Neuronal stem cell (in vitro differentiated cells): ENCODE data around the gene MLF2.

ENCODE experiments used
- DNase-seq: peaks from one replicate; pipeline ENCODE4 v3.0.0-alpha.2; 2013; ENCODE audit warnings: low spot score
- H2AFZ ChIP-seq: one replicate; pipeline ENCODE4 v1.6.1; 2013; ENCODE audit warnings: mild to moderate bottlenecking, low read length, inconsistent platforms
- H2AK5ac ChIP-seq: 2 replicates; pipeline ENCODE4 v1.6.1; 2013; ENCODE audit warnings: low read depth, mild to moderate bottlenecking, inconsistent platforms, low read length, moderate library complexity, mixed read lengths
- H2BK120ac ChIP-seq: 2 replicates; pipeline ENCODE4 v1.6.1; 2013; ENCODE audit warnings: low read depth, mild to moderate bottlenecking, inconsistent platforms, low read length, moderate library complexity, mixed read lengths
- H2BK12ac ChIP-seq: one replicate; pipeline ENCODE4 v1.6.1; 2013; ENCODE audit warnings: low read length, inconsistent platforms
- H2BK15ac ChIP-seq: 2 replicates; pipeline ENCODE4 v1.6.1; 2013; ENCODE audit warnings: mild to moderate bottlenecking, low read length, inconsistent platforms, mixed read lengths
- H2BK5ac ChIP-seq: one replicate; pipeline ENCODE4 v1.6.1; 2013; ENCODE audit warnings: inconsistent platforms, mild to moderate bottlenecking, low read length, moderate library complexity
- H3K14ac ChIP-seq: one replicate; pipeline ENCODE4 v1.6.1; 2013; ENCODE audit warnings: low read length, inconsistent platforms
- H3K18ac ChIP-seq: 2 replicates; pipeline ENCODE4 v1.6.1; 2013; ENCODE audit warnings: low read length, inconsistent platforms
- H3K23ac ChIP-seq: 2 replicates; pipeline ENCODE4 v1.6.1; 2013; ENCODE audit warnings: low read depth, mild to moderate bottlenecking, mixed read lengths, low read length, inconsistent platforms; ENCODE audit not compliant: poor library complexity
- H3K27ac ChIP-seq: replicated peaks from 3 replicates; pipeline ENCODE4 v1.5.1; 2013; ENCODE audit warnings: low read length, inconsistent platforms
- H3K27me3 ChIP-seq, 3 experiments: 2 replicates each; pipeline ENCODE4 v1.6.1; 2013; ENCODE audit warnings: low read length in 3 of 3, mild to moderate bottlenecking in 2 of 3, inconsistent platforms in 1 of 3, low read depth in 1 of 3, mixed read lengths in 1 of 3, moderate library complexity in 1 of 3; ENCODE audit not compliant: control insufficient read depth in 3 of 3, insufficient read depth in 3 of 3
- H3K36me3 ChIP-seq, 2 donors: replicated peaks in 1 of 2; 2 replicates each; pipeline ENCODE4 v1.6.1; 2013; ENCODE audit warnings: low read length in 2 of 2; ENCODE audit not compliant: control insufficient read depth in 2 of 2, insufficient read depth in 2 of 2
- H3K4ac ChIP-seq: 2 replicates; pipeline ENCODE4 v1.6.1; 2013; ENCODE audit warnings: inconsistent platforms, mild to moderate bottlenecking, low read length, moderate library complexity
- H3K4me1 ChIP-seq, 2 donors: 1 replicate in 1 of 2; 2 replicates in 1 of 2; pipeline ENCODE4 v1.6.1; 2013; ENCODE audit warnings: low read length in 2 of 2, low read depth in 1 of 2; ENCODE audit not compliant: control insufficient read depth in 2 of 2, insufficient read depth in 1 of 2
- H3K4me2 ChIP-seq: one replicate; pipeline ENCODE4 v1.6.1; 2013; ENCODE audit warnings: mild to moderate bottlenecking, low read length, inconsistent platforms; ENCODE audit not compliant: insufficient read depth, poor library complexity, severe bottlenecking
- H3K4me3 ChIP-seq, 2 donors: 2 replicates each; pipeline ENCODE4 v1.5.1; 2013; ENCODE audit warnings: low read length in 2 of 2, mild to moderate bottlenecking in 2 of 2, inconsistent platforms in 1 of 2, moderate library complexity in 1 of 2
- H3K79me1 ChIP-seq: one replicate; pipeline ENCODE4 v1.6.1; 2013; ENCODE audit warnings: low read depth, mild to moderate bottlenecking, inconsistent platforms, low read length, moderate library complexity
- H3K9ac ChIP-seq: one replicate; pipeline ENCODE4 v1.6.1; 2013; ENCODE audit warnings: mild to moderate bottlenecking, low read depth, low read length, inconsistent platforms; ENCODE audit not compliant: poor library complexity
- H3K9me3 ChIP-seq, 2 donors: replicated peaks in 1 of 2; 2 replicates each; pipeline versions ENCODE3 to v1.6.1; 2013; ENCODE audit warnings: low read length in 2 of 2, mild to moderate bottlenecking in 2 of 2, inconsistent platforms in 1 of 2, low read depth in 1 of 2, mixed read lengths in 1 of 2, moderate library complexity in 1 of 2; ENCODE audit not compliant: control insufficient read depth in 2 of 2, insufficient read depth in 1 of 2
- H4K8ac ChIP-seq: one replicate; pipeline ENCODE4 v1.6.1; 2013; ENCODE audit warnings: low read depth, mild to moderate bottlenecking, inconsistent platforms, low read length, moderate library complexity
- H4K91ac ChIP-seq: one replicate; pipeline ENCODE4 v1.6.1; 2013; ENCODE audit warnings: low read length, low read depth, mild to moderate bottlenecking, inconsistent platforms; ENCODE audit not compliant: poor library complexity
- WGBS, 2 donors: extraction: QIAGEN DNeasy Blood & Tissue Kit; methylation state at CpG; one replicate each; pipeline ENCODE4 v1.1.7; 2013; ENCODE audit warnings: missing lambda C conversion rate in 2 of 2, mixed read lengths in 1 of 2; ENCODE audit not compliant: insufficient read length in 2 of 2, insufficient replicate concordance in 1 of 2; ENCODE audit errors: extremely low coverage in 2 of 2; 5-methylcytosine and 5-hydroxymethylcytosine counted together

The MLF2 gene

DNA sequence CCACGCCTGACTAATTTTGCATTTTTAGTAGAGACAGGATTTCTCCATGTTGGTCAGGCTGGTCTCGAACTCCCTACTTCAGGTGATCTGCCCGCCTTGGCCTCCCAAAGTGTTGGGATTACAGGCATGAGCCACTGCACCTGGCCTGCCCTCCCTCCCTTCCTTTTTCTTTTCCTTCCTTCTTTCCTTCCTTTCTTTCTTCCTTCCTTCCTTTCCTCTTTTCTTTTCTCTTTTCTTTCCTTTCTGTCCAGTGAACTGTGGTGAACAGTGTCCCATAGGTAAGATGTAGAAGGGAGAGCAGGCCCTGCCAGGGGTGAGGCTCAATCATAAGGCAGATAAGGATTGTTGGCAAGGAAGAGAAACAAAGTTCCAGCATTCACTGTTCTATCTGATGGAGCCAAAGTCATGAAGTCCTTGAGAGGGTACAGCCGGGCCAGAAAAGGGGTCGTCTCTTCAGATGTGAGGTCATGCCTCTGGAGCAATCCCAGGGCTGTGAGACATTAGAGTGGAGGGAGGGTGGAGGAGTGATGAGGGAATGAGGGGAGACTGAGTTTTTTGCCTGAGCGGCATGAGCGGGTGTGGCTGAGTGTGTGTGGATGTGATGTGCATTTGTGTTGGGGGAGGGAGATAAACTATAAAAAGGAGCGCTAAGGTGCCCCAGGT is 4.2 kb upstream of the MLF2 start:
- no peak overlapping the region for H3K23ac ChIP-seq
- no CpG with 5 or more reads among the region's 8 CpGs for WGBS, 2 donors
- H3K4me3 ChIP-seq = no peak overlapping the region
- no peak overlapping the region for H3K4me2 ChIP-seq
- H3K18ac ChIP-seq = no peak overlapping the region
- H2AK5ac ChIP-seq = no peak overlapping the region
- no peak overlapping the region for H3K4ac ChIP-seq
- no peak overlapping the region for H3K9ac ChIP-seq
- no peak for DNase-seq
- H4K91ac ChIP-seq = no peak overlapping the region
- H2BK15ac ChIP-seq = no peak overlapping the region
- no peak overlapping the region for H3K27ac ChIP-seq
- H3K36me3 ChIP-seq = peaks cover 0 to under 1% of the 10 kb centered on the region in 2 donors
- H3K79me1 ChIP-seq = no peaks in the 10 kb centered on the region
- no peak overlapping the region for H2AFZ ChIP-seq
- H2BK12ac ChIP-seq = no peak overlapping the region
- H3K27me3 ChIP-seq = no peaks in the 10 kb centered on the region
- H3K9me3 ChIP-seq = no peaks in the 10 kb centered on the region
- no peak overlapping the region for H2BK120ac ChIP-seq
- H4K8ac ChIP-seq = no peak overlapping the region
- no peak overlapping the region for H3K14ac ChIP-seq
- no peak overlapping the region for H2BK5ac ChIP-seq
- peaks cover 17 to 19% of the 10 kb centered on the region in 2 donors for H3K4me1 ChIP-seq

DNA sequence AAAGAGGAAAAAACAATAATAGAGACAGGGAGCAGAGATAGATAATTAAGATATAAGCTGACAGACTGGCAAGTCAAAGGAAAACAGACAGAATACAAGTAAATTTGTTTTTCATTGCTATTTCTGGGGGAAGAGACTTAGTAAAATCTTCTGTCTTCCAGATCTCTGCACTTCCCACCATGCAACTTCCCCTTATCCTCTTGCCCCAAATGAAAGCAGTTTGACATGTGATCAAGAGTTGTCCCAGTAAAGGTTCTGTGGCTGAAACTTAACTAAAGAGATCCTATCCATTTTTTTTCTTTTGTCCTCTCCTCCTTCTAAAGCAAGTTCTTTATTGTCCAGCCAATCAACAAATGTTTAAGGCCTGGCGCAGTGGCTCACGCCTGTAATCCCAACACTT is 1.5 kb upstream of the MLF2 start:
- Histone ChIP-seq H3K4me3 (no peak overlapping the region), H3K27ac (peak overlapping the region; percentile 58), H2BK15ac (no peak overlapping the region), H3K4ac (no peak overlapping the region), H3K4me2 (peak overlapping the region; percentile 38), H2BK12ac (no peak overlapping the region), H3K9me3 (no peaks in the 10 kb centered on the region), H4K8ac (no peak overlapping the region), H3K36me3 (peaks cover 20 to 28% of the 10 kb centered on the region in 2 donors), H3K79me1 (peaks cover 7% of the 10 kb centered on the region), H3K14ac (no peak overlapping the region), H2AK5ac (no peak overlapping the region), H3K4me1 (peaks cover 14 to 24% of the 10 kb centered on the region in 2 donors), H2AFZ (no peak overlapping the region), H3K18ac (no peak overlapping the region), H3K9ac (no peak overlapping the region), H3K23ac (no peak overlapping the region), H3K27me3 (no peaks in the 10 kb centered on the region), H4K91ac (no peak overlapping the region), H2BK120ac (no peak overlapping the region), H2BK5ac (no peak overlapping the region)
- WGBS, 2 donors = no CpG with 5 or more reads among the region's 2 CpGs
- no peak for DNase-seq

DNA sequence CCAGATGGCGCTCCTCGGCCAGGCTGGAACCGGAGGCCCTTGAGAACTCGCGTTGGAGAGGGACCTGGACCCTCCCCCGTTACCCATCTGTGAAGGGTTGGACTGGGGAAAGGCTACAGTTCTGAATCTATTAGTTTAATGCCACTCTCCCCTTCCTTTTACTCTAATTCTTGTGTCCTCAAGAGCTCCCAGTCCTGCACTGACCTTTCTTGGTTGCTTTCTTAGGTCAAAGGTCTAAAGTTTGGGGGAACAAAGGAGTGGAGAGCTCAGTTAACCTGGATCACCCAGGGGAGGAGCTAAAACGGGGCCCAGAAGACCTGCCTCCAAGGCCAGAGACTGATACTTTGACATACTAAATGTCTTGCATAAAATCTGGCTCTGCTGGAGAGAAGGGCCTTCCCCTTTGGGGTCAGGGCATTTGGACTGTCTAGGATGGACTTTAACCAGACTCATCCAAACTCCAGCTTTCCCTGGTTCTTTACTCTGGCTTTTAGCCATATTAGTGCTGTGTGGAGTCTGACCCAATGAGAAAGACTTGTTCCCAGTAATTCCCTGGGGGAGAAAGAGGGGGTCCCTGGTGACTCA is 923 bp upstream of the MLF2 start:
- H3K18ac ChIP-seq = no peak overlapping the region
- H3K27me3 ChIP-seq = no peaks in the 10 kb centered on the region
- H4K91ac ChIP-seq = no peak overlapping the region
- no peak overlapping the region for H2BK12ac ChIP-seq
- peak overlapping the region; percentile 38 for H3K4me2 ChIP-seq
- H3K4me1 ChIP-seq = peaks cover 14 to 23% of the 10 kb centered on the region in 2 donors
- no peak overlapping the region for H2AK5ac ChIP-seq
- H2BK120ac ChIP-seq = no peak overlapping the region
- H2AFZ ChIP-seq = peak overlapping the region; percentile 76
- peak overlapping the region in 1 of 2 donors; percentile 99 for H3K4me3 ChIP-seq
- no peak overlapping the region for H3K4ac ChIP-seq
- peaks cover 7% of the 10 kb centered on the region for H3K79me1 ChIP-seq
- no peak overlapping the region for H2BK5ac ChIP-seq
- WGBS, 2 donors = no CpG with 5 or more reads among the region's 7 CpGs
- H3K14ac ChIP-seq = no peak overlapping the region
- peaks cover 24 to 34% of the 10 kb centered on the region in 2 donors for H3K36me3 ChIP-seq
- no peaks in the 10 kb centered on the region for H3K9me3 ChIP-seq
- DNase-seq = no peak
- no peak overlapping the region for H2BK15ac ChIP-seq
- H4K8ac ChIP-seq = no peak overlapping the region
- H3K9ac ChIP-seq = peak overlapping the region; percentile 88
- H3K23ac ChIP-seq = no peak overlapping the region
- H3K27ac ChIP-seq = peak overlapping the region; percentile 58

DNA sequence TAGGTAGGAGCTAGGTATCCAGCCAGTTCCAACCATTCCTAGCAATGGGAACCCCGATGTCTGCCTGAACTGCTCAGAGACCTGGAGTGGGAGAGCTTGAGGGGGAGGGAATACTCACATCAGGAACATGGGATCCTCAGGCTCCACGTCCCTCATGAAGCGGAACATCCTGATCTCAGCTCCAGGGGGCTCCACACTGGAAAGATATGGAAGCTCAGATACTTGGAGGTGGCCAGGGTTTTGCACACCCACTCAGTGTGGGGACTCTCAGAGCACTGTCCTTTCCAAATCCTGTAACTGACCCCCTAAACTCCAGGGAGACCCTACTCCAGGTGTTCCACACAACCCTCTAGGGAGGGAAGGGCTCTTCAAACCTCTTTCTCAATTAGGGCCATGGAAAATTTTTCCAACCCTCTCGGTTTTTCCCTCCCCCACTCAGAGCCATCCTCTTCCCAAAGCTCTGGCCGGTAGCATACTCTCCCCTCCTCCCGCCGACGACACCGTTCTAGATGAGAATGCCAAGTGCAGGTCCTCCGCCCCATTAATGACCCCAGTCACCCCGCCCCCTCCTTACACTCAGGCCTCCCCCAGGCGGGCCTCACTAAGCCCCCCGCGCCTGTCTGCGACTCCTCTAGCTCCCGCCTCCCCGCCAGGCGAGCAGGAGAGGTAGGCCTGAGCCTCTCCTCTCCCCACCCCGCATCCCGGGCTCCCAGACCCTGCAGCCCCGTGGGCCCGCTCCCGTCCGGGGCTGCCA is 597 bp downstream of the MLF2 start:
- Histone ChIP-seq H3K14ac (no peak overlapping the region), H3K4me3 (peak overlapping the region; percentile 99 to 100), H4K8ac (no peak overlapping the region), H3K79me1 (peaks cover 7% of the 10 kb centered on the region), H2BK15ac (no peak overlapping the region), H3K9me3 (no peaks in the 10 kb centered on the region), H3K36me3 (peaks cover 37 to 49% of the 10 kb centered on the region in 2 donors), H3K27ac (peak overlapping the region; percentile 59), H3K23ac (peak overlapping the region; percentile 92), H4K91ac (no peak overlapping the region), H2BK120ac (no peak overlapping the region), H2BK5ac (peak overlapping the region; percentile 97), H3K4ac (no peak overlapping the region), H3K18ac (peak overlapping the region; percentile 95), H2BK12ac (no peak overlapping the region), H2AFZ (peak overlapping the region; percentile 89), H3K27me3 (no peaks in the 10 kb centered on the region), H2AK5ac (no peak overlapping the region), H3K4me1 (peaks cover 8 to 17% of the 10 kb centered on the region in 2 donors), H3K4me2 (peak overlapping the region; percentile 83), H3K9ac (peak overlapping the region; percentile 95)
- WGBS, 2 donors = no CpG with 5 or more reads among the region's 24 CpGs
- DNase-seq = no peak
